GM19035 (cell line): ENCODE results near the gene BICDL2.

Source experiments
- ATAC-seq: cut with Tn5 transposase; IDR thresholded peaks from one replicate; pipeline ENCODE4 v1.9.1; 2021; ENCODE audit not compliant: unreplicated experiment

Gene BICDL2

GRCh38 chr16:3012246-3012645 lies 24.5 kb downstream of the BICDL2 start:
- no peak for ATAC-seq

GRCh38 chr16:3010510-3010909 lies 26.2 kb downstream of the BICDL2 start:
- no peak for ATAC-seq

- no peak for ATAC-seq
Measured at GRCh38 chr16:3009568-3010390, 27.0 kb downstream of the BICDL2 start.

GRCh38 chr16:3008690-3009037 lies 28.1 kb downstream of the BICDL2 start:
- ATAC-seq = no peak

GRCh38 chr16:3007957-3008689 lies 28.6 kb downstream of the BICDL2 start:
- no peak for ATAC-seq

GRCh38 chr16:3007059-3007956 lies 29.4 kb downstream of the BICDL2 start:
- ATAC-seq = no peak

GRCh38 chr16:3004781-3005284 lies 31.9 kb downstream of the BICDL2 start:
- no peak for ATAC-seq

GRCh38 chr16:3004319-3004718 lies 32.4 kb downstream of the BICDL2 start:
- ATAC-seq = peak; percentile 18

- peak; percentile 95 for ATAC-seq
Measured at GRCh38 chr16:3003582-3004270, 33.0 kb downstream of the BICDL2 start.

GRCh38 chr16:3001316-3001715 lies 35.4 kb downstream of the BICDL2 start:
- ATAC-seq = no peak

GRCh38 chr16:3000540-3000939 lies 36.2 kb downstream of the BICDL2 start:
- no peak for ATAC-seq

- no peak for ATAC-seq
Measured at GRCh38 chr16:2999929-3000328, 36.8 kb downstream of the BICDL2 start.

GRCh38 chr16:2996298-2996697 lies 40.4 kb downstream of the BICDL2 start:
- no peak for ATAC-seq

- no peak for ATAC-seq
Measured at GRCh38 chr16:2992383-2993081, 44.2 kb downstream of the BICDL2 start.

- ATAC-seq = no peak
Measured at GRCh38 chr16:2991566-2992261, 45.0 kb downstream of the BICDL2 start.

- no peak for ATAC-seq
Measured at GRCh38 chr16:2990891-2991290, 45.9 kb downstream of the BICDL2 start.

- ATAC-seq = no peak
Measured at GRCh38 chr16:2988590-2989099, 48.1 kb downstream of the BICDL2 start.

- no peak for ATAC-seq
Measured at GRCh38 chr16:2987833-2988232, 48.9 kb downstream of the BICDL2 start.

GRCh38 chr16:2987286-2987685 lies 49.5 kb downstream of the BICDL2 start:
- ATAC-seq = no peak
